LNCaP clone FGC (cell line): Measurements from ENCODE around the gene NPFF.

Experiments used
- DNase-seq: peaks from one replicate; pipeline ENCODE4 v3.0.0-alpha.2; 2011; ENCODE audit warnings: low read depth
- H3K4me3 ChIP-seq: 2 replicates; pipeline ENCODE4 v1.5.1; 2011; ENCODE audit warnings: mild to moderate bottlenecking, low read depth, low read length, control low read depth
- TF ChIP-seq, protein P1 (sequence below): IDR thresholded peaks from 2 replicates; pipeline ENCODE4 v1.5.1; 2012; ENCODE audit warnings: mild to moderate bottlenecking; ENCODE audit not compliant: control insufficient read depth, insufficient read depth; ENCODE audit errors: extremely low read depth

NPFF gene

DNA sequence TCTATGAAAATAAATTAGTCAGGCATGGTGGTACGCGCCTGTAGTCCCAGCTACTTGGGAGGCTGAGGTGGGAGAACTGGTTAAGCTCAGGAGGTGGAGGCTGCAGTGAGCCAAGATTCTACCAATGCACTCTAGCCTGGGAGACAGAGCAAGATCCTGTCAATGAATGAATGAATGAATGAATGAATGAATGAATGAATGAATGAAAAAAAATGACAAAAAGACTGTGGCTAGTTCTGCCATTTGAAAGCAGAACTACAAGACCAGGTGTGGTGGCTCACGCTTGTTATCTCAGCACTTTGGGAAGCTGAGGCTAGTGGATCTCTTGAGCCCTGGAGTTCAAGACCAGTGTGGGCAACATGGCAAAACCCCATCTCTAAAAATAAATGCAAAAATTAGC is 32.2 kb upstream of the NPFF start:
- DNase-seq: no peak
- H3K4me3 ChIP-seq: no peak overlapping the region
- TF ChIP-seq, protein P1, sequence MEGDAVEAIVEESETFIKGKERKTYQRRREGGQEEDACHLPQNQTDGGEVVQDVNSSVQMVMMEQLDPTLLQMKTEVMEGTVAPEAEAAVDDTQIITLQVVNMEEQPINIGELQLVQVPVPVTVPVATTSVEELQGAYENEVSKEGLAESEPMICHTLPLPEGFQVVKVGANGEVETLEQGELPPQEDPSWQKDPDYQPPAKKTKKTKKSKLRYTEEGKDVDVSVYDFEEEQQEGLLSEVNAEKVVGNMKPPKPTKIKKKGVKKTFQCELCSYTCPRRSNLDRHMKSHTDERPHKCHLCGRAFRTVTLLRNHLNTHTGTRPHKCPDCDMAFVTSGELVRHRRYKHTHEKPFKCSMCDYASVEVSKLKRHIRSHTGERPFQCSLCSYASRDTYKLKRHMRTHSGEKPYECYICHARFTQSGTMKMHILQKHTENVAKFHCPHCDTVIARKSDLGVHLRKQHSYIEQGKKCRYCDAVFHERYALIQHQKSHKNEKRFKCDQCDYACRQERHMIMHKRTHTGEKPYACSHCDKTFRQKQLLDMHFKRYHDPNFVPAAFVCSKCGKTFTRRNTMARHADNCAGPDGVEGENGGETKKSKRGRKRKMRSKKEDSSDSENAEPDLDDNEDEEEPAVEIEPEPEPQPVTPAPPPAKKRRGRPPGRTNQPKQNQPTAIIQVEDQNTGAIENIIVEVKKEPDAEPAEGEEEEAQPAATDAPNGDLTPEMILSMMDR: no peak

DNA sequence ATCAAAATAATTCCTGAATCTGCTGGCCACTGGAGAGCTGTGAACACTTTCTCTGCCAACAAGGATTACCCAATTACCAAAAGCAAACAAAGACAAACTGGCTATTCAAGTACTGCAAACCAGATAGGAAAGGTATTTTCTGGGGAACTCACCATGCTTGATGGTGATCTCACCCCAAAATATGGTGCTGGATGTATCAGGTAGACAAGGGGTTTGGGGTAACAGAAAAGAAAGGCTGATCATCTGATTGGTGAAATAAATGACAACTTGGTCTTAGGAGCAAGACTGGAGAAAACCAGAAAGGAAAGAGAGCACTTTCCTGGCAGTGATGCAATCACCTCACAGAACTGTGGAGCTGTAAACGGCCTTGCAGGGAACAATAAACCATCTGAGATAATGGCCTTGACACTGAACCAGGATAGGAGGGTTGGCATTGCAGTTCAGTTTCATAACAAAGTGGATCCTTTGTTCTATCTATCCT is 31.0 kb upstream of the NPFF start:
- H3K4me3 ChIP-seq: no peak overlapping the region
- TF ChIP-seq, protein P1: no peak
- peak; percentile 89 for DNase-seq

DNA sequence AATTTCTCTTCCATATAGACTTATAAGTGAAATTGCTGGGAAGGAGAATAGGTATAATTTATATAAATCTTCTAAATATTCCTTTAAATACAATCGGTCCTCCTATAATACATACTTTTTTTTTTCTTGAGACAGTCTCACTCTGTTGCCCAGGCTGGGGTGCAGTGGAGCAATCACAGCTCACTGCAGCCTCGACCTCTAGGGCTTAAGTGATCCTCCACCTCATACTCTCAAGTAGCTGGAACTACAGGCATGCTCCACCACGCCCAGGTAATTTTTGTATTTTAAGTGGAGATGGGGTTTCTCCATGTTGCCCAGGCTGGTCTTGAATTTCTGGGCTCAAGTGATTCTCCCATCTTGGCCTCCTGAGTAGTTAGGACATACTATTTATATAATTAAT is 29.7 kb upstream of the NPFF start:
- DNase-seq: no peak
- H3K4me3 ChIP-seq: no peak overlapping the region
- TF ChIP-seq, protein P1: no peak

DNA sequence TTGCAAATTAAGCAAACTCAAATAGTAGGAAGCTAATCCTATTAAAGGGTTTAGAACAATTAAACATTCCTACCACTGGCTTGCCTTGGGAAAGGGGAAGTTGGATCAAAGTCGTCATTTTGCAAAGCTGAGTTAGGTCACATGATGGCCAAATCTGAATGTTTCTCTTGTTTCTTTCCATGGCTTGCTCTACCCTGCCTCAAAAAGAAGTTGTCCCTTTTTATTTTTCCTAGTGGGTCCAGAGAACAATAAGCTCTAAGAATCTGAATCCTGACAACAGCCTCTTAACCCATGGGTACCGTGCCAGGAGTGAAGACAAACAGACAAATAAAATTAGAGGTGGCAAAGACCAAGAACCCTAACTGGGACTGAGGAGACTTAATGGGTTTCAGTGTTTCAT is 26.2 kb upstream of the NPFF start:
- no peak for DNase-seq
- TF ChIP-seq, protein P1: no peak
- H3K4me3 ChIP-seq: no peak overlapping the region

DNA sequence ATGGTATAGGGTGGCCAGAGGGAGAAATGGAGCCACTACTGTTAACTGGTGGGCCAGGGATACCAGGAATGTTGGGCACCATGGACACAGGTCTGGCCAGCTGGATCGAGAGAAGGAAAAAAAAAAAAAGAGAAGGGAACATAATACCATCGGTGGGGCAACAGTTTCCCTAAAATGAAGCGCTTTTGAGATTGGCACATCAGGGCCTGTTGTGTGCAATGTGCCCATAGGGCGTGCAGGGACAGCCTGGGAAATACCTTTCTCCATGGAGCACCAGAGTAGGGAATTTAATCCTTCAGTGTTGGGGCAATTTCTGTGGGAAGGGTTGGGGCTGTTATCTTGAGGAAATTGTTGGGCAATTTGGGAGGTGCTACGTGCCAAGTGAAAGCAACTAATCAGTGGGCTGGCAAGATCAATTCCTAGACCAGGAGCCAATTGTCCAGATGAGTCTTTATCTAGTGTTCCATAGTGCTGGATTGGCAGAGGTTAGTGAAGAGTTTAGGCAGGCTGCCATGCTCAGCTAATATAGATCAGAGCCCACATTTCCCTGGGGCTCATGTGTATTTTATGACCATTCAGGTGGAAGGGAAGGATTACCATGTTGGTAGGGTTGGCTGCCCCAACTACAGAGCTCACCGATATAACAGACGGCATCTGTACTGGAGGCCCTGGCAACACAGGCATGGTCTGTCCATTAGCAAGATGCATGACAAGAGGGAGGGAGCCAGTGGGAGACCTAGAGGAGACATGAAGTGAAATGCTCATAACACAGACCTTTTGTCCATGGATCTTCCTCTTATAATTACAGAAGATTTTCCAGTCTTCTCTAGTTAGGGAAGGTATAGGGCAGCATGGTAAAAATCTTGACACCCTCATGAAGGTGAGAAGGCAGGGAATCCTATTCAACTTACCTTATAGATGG is 25.5 kb upstream of the NPFF start:
- no peak for DNase-seq
- TF ChIP-seq, protein P1: no peak
- no peak overlapping the region for H3K4me3 ChIP-seq

DNA sequence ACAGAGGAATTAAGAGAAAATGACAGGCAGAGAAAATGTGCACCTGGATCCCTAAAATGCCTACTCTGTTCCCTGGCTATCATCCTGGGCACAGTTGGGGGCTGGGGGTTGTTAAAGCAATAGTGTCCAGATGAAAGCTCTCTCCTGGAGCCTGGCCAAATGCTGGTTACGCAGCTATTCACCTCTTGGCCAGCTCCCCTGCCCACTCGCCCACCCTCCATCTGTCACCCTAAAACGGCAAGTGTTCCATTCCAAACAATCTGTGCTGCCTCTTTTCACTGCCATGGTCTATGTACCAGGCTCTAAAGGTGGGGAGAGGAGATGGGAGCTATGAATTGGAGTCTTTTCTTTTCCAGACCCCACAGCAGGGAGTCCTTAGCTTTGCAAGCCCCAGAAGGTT is 24.7 kb upstream of the NPFF start:
- no peak overlapping the region for H3K4me3 ChIP-seq
- TF ChIP-seq, protein P1: no peak
- no peak for DNase-seq

DNA sequence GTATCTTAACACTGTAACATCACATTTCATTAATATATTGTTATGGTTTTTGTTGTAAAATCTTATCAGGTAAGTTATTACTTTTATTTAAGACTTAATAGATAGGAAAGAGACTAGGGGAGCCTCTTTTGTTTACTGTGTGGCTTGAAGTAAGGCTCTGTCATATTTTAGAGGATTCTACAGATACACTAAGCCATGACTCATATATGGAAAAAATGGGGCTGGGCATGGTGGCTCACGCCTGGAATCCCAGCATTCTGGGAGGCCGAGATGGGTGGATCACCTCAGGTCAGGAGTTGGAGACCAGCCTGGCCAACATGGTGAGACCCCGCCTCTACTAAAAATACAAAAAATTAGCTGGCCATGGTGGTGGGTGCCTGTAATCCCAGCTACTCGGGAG is 23.6 kb upstream of the NPFF start:
- H3K4me3 ChIP-seq: no peak overlapping the region
- TF ChIP-seq, protein P1: no peak
- DNase-seq: no peak
